Activated T-helper 1 cell treated with anti-CD3 and anti-CD28 coated beads, Interleukin-12 subunit alpha, Interleukin-12 subunit beta, Interleukin-2, Interleukin-4 antibody, amounts not matched to agents 30 ng/mL and 10 ng/mL and 1 ng/mL, durations not matched to agents 14 hours and 24 hours and 36 hours (primary cell): ENCODE data around the gene HCN2. TPM values are rescaled to one million over a fixed set of nuclear protein-coding genes. Genes with fewer than 3 reads are reported as not detected.

ENCODE experiments used
- DNase-seq: peaks from one replicate; pipeline ENCODE4 v3.0.0; 2021; ENCODE audit warnings: low spot score
- H3K27ac Mint-ChIP-seq: one replicate; pipeline ENCODE4 v1.8.0; 2021; ENCODE audit warnings: mild to moderate bottlenecking, mixed read lengths
- H3K27me3 Mint-ChIP-seq: one replicate; pipeline ENCODE4 v1.8.0; 2022; ENCODE audit warnings: mild to moderate bottlenecking, moderate library complexity, mixed read lengths; ENCODE audit not compliant: insufficient read depth
- H3K36me3 Mint-ChIP-seq: one replicate; pipeline ENCODE4 v1.8.0; 2021; ENCODE audit warnings: low read depth, mixed read lengths
- H3K4me1 Mint-ChIP-seq: one replicate; pipeline ENCODE4 v1.8.0; 2021; ENCODE audit warnings: low read depth, mixed read lengths
- H3K4me3 Mint-ChIP-seq: one replicate; pipeline ENCODE4 v1.8.0; 2021; ENCODE audit warnings: mild to moderate bottlenecking, moderate library complexity, mixed read lengths
- H3K9me3 Mint-ChIP-seq: one replicate; pipeline ENCODE4 v1.8.0; 2021; ENCODE audit warnings: mixed read lengths
- intact Hi-C: fragments of 100-400 bp; cut with micrococcal nuclease; formaldehyde crosslinking; loops from one replicate; pipeline ENCODE4 v1.15.1; 2024
- total RNA-seq: library from RNA; stranded (reverse); gene quantifications from 2 replicates; pipeline ENCODE4 v1.2.3, GENCODE V29; 2022

The HCN2 gene
- total RNA-seq, 1 donor from 2014 or later, result 1.1 TPM

DNA sequence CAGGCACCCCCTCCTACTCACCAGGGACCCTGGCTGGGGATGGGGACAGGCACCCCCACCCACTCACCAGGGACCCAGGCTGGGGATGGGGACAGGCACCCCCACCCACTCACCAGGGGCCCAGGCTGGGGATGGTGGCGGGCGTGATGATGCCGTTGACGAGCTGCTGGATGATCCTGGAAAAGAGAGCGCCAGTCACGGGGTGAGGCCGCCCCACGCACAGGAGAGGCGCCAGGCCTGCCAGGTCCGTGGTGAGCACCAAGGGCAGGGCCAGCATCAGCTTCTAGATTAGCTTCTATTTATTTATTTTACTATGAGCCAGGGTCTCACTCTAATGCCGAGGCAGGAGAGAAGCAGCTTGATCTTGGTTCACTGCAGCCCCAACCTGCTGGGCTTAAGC lies 60.4 kb downstream of the HCN2 start:
- peaks cover 4% of the 10 kb centered on the region for H3K4me1 Mint-ChIP-seq
- H3K4me3 Mint-ChIP-seq, result no peak overlapping the region
- peaks cover 10% of the 10 kb centered on the region for H3K36me3 Mint-ChIP-seq
- H3K27me3 Mint-ChIP-seq, result no peaks in the 10 kb centered on the region
- no peak overlapping the region for H3K27ac Mint-ChIP-seq
- DNase-seq, result no peak
- intact Hi-C loops, result no loop called here
- H3K9me3 Mint-ChIP-seq, result no peaks in the 10 kb centered on the region

DNA sequence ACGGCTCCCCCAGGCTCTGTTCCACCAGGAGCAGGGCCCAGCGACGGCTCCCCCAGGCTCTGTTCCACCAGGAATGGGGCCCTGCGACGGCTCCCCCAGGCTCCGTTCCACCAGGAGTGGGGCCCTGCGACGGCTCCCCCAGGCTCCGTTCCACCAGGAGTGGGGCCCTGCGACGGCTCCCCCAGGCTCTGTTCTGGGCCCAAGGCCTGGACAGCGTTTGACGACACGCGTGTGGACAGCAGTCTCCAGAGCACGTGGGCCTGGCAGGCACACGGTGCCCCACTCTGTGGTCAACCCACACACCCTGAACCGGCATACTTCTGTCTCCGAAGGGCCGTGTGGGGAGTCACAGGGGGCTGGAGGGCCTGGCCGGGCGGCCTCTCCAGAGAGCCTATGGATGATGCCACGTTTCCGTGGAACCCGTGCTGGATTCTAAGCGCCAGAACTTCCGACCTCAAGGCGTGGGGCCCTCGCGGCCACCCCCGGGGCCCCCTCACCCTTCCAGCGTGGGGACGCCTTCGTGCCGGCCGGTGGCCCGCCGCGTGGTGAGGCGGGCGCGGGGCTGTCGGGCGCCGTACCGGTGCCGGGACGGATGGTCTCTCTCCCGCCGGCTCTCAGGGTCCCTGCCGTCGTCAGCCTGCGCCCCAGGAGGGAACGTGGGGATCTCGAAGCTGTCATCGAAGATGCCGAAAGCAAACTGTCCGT lies 61.6 kb downstream of the HCN2 start:
- Mint-ChIP-seq H3K36me3 (peaks cover 10% of the 10 kb centered on the region), H3K4me3 (no peak overlapping the region), H3K9me3 (no peaks in the 10 kb centered on the region), H3K27me3 (no peaks in the 10 kb centered on the region), H3K27ac (no peak overlapping the region), H3K4me1 (peaks cover 5% of the 10 kb centered on the region)
- intact Hi-C loops, result no loop called here
- no peak for DNase-seq

DNA sequence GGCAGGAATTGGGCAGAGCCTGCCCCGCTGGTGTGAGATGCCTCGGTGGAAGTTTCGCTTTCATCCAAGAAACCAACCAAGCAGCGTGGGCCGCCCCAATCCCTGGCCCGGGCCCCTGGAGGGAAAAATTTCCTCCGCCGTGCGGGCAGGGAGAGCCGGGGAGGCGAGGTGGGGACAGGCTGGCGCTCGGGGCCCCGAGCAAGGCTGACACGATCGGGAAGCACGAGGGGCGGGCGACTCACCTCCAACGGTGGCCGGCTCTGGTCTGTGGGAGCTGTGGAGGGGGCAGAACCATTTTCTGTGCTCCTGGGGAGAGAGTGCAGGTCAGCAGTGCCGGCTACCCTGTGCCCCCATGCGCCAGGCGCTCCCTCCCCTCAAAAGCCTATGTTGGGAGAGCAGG lies 62.3 kb downstream of the HCN2 start:
- Mint-ChIP-seq H3K4me3 (no peak overlapping the region), H3K36me3 (peaks cover 10% of the 10 kb centered on the region), H3K4me1 (peaks cover 5% of the 10 kb centered on the region), H3K27me3 (no peaks in the 10 kb centered on the region), H3K27ac (no peak overlapping the region), H3K9me3 (no peaks in the 10 kb centered on the region)
- no peak for DNase-seq
- intact Hi-C loops, result no loop called here

DNA sequence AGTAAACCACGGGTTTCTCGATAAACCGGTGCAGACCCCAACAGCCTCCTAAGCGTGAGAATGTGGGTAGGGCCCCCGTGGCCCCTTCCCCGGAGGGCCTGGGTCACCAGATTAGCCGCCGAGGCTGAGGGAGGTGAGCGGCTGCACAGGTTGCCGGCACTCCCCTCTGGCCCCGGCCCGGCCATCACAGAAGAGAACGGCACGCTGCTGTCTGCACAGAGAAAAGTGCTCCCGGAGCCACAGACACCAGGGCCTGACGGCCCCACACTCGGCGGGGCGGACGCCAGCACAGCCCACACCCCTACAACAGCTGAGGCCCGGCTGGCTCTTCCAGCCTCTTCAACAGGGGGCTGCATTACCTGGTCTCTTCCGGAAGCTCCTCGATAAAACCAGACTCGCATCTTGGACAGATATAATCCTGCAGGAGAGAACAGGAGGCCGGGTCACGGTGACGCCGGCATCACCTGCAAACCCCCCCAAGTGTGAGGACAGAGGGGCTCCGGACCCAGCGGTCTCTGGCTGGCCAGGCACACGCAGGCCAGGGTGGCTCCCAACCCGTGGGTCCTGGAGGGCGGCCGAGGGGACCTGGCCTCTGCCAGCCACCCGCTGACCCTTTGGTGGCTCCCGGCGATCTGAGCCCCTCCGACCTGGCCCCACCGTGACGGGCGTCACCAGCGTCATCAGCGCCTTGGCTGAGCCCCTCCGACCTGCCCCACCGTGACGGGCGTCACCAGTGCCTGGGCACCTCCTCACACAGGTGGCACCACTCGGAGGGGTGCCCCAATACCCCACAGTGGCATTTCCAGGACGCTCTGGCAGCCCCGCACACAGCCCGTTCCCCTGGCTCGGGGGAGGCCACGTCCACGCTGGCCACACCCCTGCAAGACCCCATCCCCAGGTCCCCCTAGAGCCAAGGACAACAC lies 63.0 kb downstream of the HCN2 start:
- peaks cover 5% of the 10 kb centered on the region for H3K4me1 Mint-ChIP-seq
- intact Hi-C loops, result no loop called here
- no peak for DNase-seq
- H3K27me3 Mint-ChIP-seq, result no peaks in the 10 kb centered on the region
- H3K4me3 Mint-ChIP-seq, result no peak overlapping the region
- H3K27ac Mint-ChIP-seq, result no peak overlapping the region
- H3K9me3 Mint-ChIP-seq, result no peaks in the 10 kb centered on the region
- H3K36me3 Mint-ChIP-seq, result peaks cover 10% of the 10 kb centered on the region

DNA sequence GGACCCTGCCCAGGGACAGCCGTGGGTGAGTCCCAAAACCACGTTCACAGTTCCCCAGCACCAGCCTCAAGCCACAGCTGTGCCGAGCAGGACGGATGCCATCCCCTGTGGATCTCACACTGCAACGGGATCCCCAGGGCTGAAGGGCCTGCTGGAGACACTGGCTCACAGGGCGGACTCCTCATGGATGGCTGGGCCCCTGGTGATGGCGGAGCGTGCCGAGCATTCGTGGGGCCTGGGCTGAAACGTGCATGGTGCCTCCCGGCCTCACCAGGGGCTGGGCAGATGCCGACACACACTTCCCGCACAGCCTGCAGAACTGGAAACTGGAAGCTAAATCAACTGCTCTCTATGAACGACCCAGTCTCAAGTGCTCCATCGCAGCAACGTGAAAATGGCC lies 63.7 kb downstream of the HCN2 start:
- Mint-ChIP-seq H3K4me3 (no peak overlapping the region), H3K27me3 (no peaks in the 10 kb centered on the region), H3K4me1 (peaks cover 5% of the 10 kb centered on the region), H3K9me3 (no peaks in the 10 kb centered on the region), H3K27ac (no peak overlapping the region), H3K36me3 (peaks cover 8% of the 10 kb centered on the region)
- intact Hi-C loops, result no loop called here
- DNase-seq, result no peak

DNA sequence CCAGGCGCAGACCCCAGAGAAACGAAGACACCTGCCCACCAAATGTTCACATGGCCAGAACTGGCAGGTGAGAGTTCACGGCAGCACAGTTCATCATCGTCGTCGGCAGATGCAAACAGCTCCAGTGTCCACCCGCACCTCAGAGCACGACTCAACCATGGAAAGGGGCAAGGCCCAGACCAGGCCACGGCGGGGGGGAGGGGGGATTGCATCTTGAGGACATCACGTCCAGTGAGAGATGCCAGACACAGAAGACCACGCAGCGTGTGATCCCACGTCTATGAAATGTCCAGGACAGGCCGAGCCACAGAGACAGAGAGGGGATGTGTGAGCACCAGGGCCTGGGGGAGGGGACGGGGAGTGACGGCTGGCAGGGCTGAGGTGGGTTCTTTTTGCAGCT lies 66.0 kb downstream of the HCN2 start:
- DNase-seq, result no peak
- Mint-ChIP-seq H3K4me1 (peaks cover 9% of the 10 kb centered on the region), H3K9me3 (no peaks in the 10 kb centered on the region), H3K27me3 (no peaks in the 10 kb centered on the region), H3K36me3 (peaks cover 9% of the 10 kb centered on the region), H3K4me3 (no peak overlapping the region), H3K27ac (no peak overlapping the region)
- intact Hi-C loops, result no loop called here

DNA sequence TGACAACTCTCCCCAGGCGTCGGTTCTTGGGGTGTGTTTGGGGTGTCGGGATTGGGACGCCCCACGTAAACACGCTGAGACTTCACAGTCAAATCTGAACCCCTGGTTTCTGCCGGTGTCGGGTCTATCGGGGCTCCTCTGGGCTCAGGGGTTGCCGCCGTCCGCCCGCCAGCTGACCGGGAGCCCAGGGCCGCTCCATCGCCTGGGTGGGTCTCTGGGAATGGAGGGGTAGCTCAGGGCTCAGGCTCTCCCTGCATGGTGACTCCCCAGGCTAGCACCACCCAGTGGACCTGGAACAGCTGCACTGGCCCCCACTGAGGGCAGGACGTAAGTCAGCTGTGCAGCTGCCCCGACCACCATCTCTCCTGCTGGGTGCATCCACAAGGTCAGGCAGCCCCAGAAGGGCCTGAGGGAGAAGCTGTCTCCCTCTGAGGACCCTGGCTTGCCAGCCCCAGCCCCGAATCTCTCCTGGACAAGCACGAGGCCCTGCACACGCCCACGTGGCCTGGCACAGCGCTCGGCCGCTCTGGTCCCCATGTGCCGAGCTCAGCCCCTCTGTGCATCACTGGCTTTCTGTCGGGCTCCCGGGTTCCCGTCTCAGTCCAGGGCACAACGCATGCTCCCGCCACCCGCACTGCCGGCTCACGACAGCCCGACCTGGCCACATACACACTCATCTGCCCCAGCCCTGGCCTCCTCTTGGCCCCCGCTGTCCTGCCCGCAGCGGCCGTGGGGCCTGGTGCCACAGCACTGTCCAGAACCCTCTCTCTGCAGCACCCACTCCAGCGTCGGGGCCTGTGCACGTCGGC lies 67.3 kb downstream of the HCN2 start:
- H3K9me3 Mint-ChIP-seq, result no peaks in the 10 kb centered on the region
- H3K4me3 Mint-ChIP-seq, result no peak overlapping the region
- no peak overlapping the region for H3K27ac Mint-ChIP-seq
- intact Hi-C loops, result no loop called here
- peaks cover 19% of the 10 kb centered on the region for H3K4me1 Mint-ChIP-seq
- DNase-seq, result no peak
- H3K36me3 Mint-ChIP-seq, result peaks cover 9% of the 10 kb centered on the region
- H3K27me3 Mint-ChIP-seq, result no peaks in the 10 kb centered on the region

DNA sequence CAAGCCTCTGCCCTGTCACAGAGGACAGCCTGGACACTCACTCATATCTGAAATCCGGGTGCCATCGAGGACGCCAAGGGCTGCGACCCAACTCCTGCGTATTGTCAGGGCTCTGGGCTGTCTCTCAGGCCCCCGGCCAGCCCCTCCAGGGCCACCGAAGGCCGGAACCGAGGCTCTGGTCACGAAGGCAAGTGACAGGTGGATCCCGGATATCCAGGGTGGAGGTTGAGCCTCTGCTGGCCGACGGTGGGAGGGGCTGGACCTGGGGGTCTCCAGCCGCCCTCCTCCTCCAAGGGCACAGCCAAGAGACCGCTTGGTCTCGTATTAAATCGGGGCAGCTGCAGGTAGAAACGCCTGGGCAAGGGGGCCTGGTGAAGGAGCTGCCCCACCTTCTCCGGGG lies 67.9 kb downstream of the HCN2 start:
- Mint-ChIP-seq H3K27ac (no peak overlapping the region), H3K4me3 (no peak overlapping the region), H3K36me3 (peaks cover 9% of the 10 kb centered on the region), H3K9me3 (no peaks in the 10 kb centered on the region), H3K4me1 (peaks cover 19% of the 10 kb centered on the region), H3K27me3 (no peaks in the 10 kb centered on the region)
- no peak for DNase-seq
- intact Hi-C loops, result no loop called here

DNA sequence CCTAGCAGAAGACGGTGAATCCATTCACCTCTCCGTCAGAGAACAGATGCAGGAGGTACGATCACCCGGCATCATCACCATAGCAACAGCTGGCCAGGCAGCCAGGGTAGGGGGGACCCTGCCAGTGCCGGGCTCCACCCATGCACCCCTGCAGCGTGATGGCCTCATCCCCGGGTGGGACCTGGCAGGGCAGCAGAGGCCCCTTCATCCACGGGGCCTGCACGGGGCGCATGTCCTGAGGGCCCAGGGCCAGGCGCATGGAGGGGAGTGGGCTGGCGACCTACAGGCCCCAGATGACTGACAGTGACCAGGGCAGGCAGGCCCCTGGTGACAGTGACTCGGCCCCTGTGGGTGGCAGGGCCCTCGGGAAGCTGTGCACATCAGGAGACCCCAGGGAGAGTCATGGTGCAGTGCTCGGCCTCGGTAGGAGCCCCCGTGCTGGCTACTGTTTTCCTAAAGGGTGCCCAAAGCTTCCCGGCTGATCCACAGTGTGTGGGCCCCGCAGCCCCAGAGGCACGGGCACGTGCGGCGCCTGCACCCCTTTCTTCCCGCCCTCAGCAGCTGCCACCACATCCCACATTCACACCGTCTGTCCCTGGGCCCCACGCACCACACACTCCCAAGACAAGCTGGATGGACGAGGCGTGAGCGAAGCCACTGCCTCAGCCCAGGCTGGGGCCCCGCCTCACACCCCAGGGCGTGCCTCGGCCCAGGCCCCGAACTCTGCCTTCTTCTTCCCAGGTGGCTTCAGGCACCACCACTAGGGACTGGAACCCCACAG lies 68.6 kb downstream of the HCN2 start:
- Mint-ChIP-seq H3K27ac (no peak overlapping the region), H3K27me3 (no peaks in the 10 kb centered on the region), H3K4me3 (no peak overlapping the region), H3K9me3 (no peaks in the 10 kb centered on the region), H3K36me3 (peaks cover 9% of the 10 kb centered on the region), H3K4me1 (peaks cover 19% of the 10 kb centered on the region)
- intact Hi-C loops, result no loop called here
- no peak for DNase-seq

DNA sequence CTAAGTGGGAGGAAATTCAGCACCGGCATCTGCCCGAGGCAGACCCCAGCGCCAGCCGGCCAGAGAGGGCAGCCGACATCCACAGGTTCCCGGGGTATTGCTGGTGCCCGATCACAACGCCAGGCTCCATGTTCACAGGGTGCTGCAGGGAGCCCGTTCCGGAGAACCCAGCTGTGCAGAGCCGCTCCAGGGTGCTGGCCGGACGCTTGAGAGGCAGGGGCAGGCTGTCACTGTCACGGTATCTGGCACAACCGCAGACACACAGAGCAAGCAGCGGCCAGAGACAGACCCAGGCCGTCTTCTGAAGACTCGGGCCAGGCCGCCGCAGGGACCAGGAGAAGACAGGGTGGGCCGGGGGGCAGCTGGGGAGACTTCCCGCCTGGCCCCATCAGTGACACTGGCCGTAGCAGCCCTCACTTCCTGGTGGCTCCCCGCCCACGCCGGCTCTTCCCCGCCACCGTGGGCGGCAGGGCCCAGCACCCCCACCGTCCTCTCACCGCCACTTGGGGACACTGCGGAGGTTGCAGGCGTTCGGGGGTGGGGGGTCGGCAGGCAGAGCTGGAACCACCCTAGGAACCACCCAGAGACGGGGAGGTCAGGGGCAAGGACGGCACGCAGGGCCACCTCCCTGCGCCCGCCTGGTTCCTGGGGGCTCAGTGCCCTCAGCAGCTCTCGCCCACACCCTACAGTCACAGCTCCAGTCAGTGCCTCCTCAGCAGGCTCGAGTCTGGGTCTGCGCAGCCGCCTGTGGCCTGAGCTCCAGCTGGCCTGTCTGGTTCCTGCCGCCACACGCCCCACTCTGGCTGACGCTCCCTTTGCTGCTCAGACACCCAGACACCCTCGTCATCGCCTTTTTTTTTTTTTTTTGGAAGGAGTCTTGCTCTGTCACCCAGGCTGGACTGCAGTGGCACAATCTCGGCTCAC lies 69.5 kb downstream of the HCN2 start:
- no peak for DNase-seq

DNA sequence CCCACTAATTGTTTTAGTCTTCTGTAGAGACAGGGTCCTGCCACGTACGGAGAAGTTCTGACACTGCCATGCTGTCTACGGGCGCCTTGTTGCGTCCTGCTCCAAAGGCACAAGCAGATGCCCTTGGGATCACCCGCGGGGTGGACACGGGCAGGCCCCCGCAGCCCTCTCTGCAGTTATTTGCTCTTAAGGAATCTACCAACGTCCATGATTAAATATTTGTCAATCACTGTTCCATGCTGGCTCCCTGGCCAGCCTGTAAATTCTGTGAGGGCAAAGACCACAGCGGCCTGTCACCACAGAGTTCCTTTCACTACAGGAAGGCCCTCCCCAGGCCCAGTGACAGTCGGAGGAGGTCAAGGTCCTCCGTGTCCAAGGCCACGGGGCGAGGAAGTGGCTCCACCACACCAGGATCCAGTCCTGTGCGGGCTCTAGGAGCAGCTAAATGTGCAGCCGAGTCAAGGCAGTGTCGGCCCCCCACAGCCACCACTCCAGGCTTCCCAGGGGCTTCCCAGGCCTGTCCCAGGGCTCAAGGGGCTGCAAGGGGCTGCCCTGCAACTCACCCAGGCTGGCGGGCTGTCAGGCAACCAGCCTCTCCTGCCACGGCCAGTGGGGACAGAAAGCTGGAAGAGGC lies 71.2 kb downstream of the HCN2 start:
- Mint-ChIP-seq H3K27ac (peak overlapping the region; percentile 97), H3K4me1 (peaks cover 33% of the 10 kb centered on the region), H3K9me3 (no peaks in the 10 kb centered on the region), H3K4me3 (peak overlapping the region; percentile 95), H3K36me3 (peaks cover 5% of the 10 kb centered on the region), H3K27me3 (no peaks in the 10 kb centered on the region)
- no peak for DNase-seq
- intact Hi-C loops, result loop anchor here (1.0 to 5.0 kb wide), 6 partner anchors 22 to 266 kb away; partner anchors contain the start of genes ARID3A, BSG, FGF22 and POLRMT

More for the DNA sequence above, 69.5 kb downstream of the HCN2 start:
- Mint-ChIP-seq H3K36me3 (peaks cover 9% of the 10 kb centered on the region), H3K4me3 (peak overlapping the region; percentile 95), H3K4me1 (peaks cover 27% of the 10 kb centered on the region), H3K9me3 (no peaks in the 10 kb centered on the region), H3K27ac (no peak overlapping the region), H3K27me3 (no peaks in the 10 kb centered on the region)
- intact Hi-C loops, result no loop called here
